GM18498 (cell line): ENCODE data around the gene TNFSF8.

ENCODE experiments used
- ATAC-seq: cut with Tn5 transposase; IDR thresholded peaks from one replicate; pipeline ENCODE4 v1.9.1; 2021; ENCODE audit warnings: mild to moderate bottlenecking, moderate library complexity; ENCODE audit not compliant: unreplicated experiment

Gene TNFSF8, protein sequence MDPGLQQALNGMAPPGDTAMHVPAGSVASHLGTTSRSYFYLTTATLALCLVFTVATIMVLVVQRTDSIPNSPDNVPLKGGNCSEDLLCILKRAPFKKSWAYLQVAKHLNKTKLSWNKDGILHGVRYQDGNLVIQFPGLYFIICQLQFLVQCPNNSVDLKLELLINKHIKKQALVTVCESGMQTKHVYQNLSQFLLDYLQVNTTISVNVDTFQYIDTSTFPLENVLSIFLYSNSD

DNA sequence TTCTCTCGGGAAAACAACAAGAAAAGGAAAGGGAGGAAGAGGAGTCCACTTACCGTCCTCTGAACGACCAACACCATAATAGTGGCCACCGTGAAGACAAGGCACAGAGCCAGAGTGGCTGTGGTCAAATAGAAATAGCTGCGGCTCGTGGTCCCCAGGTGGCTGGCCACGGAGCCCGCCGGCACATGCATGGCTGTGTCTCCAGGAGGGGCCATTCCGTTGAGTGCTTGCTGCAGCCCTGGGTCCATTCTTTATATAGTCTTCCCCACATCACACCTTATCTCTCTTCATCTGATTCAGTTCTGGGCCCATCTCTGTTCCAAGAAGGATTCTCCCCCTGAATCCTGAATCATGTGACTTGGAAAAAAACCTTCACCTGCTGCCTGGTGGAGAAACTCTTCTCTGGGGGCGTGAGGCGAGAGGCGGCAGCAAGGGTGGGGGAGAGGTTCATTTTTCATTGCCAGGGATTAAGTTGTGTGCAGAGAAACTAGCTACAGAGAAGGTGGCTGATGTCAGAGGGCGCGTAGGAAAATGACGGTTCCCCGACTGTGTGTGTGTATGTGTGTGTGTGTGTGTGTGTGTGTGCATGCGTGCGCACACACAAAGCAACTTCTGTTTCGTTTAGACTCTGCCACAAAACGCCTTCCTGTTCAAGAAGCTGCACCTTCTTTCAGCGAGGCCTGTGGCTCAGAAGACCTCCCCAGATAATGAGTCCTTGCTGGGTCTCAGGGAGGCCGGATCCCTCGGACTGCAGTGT is at the start of gene TNFSF8:
TSS of gene TNFSF8 (minus strand) at position 536 of the 757 bp plus-strand sequence. CDS start at position 248, 288 bp downstream.
- peak; percentile 75 for ATAC-seq

GRCh38 chr9:114973216-114973615 is 42.8 kb upstream of the TNFSF8 start:
- ATAC-seq = no peak

DNA sequence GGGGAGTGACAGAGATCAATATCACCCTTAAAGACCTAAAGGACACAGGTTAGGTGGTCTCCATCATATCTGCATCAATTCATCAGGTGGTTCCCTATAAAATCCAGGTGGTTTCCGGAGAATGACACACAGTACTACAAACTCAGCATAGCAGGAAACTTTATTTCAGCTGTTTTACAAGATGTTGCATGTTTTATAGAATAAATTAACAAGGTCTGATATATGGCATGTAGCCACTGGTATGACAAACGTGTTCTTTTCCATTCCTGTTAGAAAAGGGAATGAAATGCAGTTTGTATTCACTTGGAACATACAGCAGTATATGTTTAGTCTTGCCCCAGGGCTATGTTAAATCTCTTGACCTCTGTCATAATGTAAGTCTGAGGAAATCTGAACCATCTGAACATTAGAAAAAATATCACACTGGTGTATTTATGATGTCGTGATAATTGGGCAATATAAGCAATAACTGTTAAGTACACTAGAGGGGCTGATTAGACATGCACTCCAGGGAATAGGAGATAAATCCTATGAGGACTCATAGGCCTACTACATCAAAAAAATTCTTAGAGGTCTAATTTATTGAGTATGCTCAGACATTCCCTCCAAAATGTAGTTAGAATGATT is 42.2 kb upstream of the TNFSF8 start:
- ATAC-seq = no peak

- ATAC-seq = no peak
Measured at GRCh38 chr9:114969269-114969668, 38.9 kb upstream of the TNFSF8 start.

DNA sequence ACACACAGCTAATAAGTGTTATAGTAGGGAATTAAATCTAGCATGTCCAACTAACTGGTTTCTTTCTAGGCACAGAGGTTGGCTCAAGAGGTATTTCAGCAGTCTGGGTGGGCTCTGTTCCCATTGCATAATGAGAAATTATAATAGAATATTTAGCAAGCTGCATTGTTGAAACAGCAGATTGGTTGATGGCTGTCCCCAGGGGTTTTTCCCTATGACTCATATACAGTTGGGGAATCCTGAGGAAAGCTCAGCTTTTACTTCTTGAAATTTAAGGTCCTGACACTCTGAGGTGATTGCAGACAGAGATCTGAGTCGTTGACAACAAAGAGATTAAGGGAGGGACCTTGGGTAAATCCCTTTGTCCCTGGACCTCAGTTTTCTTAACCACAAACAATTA is 38.3 kb upstream of the TNFSF8 start:
- no peak for ATAC-seq

- ATAC-seq = no peak
Measured at GRCh38 chr9:114965564-114965963, 35.2 kb upstream of the TNFSF8 start.

DNA sequence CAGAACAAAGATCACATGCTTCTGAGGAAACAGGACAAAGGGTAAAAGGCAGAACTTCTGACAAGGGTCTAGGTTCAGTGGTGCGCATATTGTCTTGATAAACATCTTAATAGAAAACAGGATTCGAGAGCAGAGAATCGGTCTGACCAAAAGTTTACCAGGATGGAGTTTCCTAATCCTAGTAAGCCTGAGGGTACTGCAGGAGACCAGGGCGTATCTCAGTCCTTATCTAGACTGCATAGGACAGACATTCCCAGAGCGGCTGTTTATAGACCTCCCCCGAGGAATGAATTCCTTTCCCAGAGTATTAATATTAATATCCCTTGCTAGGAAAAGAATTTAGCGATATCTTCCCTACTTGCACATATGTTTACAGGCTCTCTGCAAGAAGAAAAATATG is 32.4 kb upstream of the TNFSF8 start:
- no peak for ATAC-seq

GRCh38 chr9:114960276-114960675 is 29.9 kb upstream of the TNFSF8 start:
- ATAC-seq = no peak

DNA sequence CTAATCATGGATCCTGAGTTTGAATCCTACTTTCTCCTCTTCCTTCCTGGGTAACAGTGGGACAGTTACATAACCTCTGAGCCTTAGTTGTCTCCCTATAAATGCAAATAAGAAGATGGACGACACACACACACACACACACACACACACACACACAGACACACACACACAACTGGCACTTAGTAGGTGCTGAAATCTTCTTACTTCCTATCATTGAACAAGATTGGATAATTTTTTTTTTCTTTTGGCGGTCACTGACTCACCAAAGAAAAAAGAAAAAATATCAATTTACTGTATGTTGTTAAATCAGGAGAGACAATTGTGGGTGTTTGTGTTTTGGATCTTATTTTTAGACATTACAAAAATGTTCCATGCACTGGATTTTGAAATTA is 28.4 kb upstream of the TNFSF8 start:
- no peak for ATAC-seq

GRCh38 chr9:114958021-114958843 is 27.8 kb upstream of the TNFSF8 start:
- ATAC-seq = no peak

DNA sequence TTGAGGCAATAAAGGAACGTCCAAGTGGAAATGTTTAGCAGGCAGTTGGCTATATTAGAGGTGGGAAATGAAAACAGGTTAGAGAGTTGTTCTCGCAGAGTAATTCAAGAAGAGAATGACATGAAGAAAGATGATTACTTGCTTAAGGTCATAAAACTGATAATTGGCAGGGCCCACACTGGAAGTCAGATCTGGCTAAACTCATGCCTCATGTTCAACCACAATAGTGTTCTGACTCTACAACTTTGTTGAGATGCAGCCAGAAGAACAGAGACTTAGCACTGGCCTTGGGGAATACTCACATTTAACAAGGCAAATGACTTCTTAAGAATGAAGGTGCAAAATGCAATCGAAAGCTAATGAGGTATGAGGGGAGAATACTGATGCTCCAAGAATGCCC is 27.2 kb upstream of the TNFSF8 start:
- no peak for ATAC-seq

DNA sequence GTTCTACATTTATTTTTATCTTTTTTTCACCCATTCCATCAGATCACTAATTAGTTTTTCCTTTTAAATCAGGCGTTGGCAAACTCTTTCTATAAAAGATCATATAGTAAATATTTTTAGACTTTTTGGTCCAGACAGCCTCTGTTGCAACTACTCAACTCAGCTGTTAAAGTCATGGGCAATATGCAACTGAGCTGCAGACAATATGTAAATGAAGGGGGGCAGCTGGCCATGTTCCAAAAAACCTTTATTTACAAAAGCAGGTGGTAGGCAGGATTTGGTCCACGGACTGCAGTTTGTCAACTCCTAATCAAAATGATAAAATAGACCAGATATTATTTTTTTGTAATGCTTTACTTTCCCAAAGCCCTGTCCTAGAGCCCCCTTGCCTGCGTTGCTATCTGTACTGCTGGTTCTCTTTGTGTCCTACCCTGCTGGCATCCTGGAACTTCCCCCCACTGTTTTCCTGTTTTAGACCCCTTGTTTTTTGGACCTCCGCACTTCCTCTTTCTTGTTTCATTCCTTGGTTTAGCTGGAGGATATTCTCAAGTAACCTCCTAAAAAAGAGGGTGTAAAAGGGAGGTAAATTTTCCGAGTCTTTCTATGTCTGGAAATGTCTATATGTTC is 24.7 kb upstream of the TNFSF8 start:
- no peak for ATAC-seq

DNA sequence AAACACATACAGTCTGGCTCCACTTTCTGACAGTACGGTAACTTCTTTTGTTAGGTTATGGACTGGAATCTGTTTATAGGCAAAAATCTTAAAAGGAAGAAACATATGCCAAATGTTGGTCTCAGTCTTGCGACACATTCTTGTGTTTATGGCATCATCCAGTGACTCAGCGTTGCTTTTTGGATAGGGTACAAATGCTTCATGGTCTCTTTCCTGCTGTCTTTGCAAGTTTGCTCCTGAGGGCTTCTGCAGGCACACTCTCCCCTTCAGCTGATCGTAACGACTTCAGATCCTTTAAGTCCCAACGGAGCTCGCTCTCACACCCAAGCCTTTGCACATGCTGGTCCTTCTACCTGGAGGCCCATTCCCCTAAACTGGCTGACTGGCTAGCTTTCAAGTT is 23.6 kb upstream of the TNFSF8 start:
- no peak for ATAC-seq

DNA sequence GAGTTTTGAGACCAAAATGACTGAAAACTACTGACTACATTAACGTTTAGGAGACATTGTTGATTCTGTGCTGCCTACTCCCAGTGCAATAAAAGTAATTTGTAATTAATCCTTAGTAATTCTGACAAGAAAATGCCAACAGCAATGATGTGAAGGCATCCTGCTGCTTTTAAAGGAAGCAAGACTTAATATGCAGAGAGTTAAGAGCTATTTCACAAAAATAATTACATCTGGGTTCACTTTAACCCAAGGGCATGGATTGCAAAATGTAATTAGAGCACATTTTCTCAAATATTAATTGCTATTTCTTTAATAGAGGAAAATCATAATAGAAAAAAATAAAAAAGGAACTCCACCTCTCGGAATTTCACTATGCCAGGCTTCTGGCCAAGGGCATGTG is 22.7 kb upstream of the TNFSF8 start:
- ATAC-seq = no peak

DNA sequence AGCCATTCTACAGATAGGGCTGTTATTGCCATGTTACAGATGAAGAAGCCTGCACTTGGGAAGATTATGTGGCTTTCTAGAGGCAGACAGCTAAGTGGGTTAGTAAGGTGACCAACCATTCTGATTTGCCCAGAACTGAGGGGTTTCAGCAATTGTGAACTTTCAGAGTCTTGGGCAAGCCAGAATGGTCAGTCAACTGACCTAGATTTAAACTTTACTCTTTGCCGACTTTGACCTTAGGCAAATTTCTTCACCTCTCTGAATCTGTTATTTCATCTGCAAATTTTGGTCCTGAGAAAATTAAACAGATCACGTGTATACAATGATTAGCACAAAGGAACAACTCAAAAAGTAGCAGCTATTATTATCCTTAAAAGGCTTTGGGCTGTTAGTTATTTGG is 20.4 kb upstream of the TNFSF8 start:
- no peak for ATAC-seq

- ATAC-seq = no peak
Measured at GRCh38 chr9:114947058-114947457, 16.7 kb upstream of the TNFSF8 start.

DNA sequence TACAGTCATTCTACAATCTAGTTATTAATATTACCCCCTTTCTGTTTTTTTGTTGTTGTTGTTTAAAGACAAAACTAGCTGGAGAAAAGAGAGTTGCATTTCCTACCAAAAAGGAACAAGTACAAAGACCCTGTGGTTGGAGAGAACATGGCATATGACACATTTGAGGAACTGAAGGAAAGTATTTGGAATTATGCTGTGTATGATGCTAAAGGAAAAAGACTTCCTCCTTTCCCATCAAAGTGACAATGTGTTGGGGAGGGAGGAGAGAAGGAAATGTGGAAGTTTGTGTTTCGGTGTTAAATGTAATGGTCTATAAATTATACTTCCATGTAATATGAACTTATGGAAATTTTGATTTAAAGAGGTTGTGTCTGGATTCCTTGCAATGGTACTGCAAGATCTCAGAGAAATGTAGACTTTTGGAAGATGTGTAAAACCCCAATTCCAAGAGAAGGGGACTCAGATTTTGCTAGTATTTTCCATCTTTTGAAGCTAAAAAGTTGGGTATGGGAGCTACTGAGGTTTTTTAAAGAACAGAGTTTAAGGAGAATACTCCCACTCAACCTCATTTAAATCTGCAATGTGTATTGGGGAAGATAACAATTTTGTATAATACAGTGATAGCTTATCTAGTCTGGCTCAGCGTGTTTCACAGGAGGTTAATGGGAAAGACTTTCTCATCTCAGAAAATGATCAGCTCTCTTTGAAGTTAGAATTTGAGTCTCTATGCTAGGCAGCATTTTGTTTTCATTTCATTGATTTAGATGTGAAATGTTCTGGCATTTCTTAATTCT is 15.4 kb upstream of the TNFSF8 start:
- no peak for ATAC-seq

DNA sequence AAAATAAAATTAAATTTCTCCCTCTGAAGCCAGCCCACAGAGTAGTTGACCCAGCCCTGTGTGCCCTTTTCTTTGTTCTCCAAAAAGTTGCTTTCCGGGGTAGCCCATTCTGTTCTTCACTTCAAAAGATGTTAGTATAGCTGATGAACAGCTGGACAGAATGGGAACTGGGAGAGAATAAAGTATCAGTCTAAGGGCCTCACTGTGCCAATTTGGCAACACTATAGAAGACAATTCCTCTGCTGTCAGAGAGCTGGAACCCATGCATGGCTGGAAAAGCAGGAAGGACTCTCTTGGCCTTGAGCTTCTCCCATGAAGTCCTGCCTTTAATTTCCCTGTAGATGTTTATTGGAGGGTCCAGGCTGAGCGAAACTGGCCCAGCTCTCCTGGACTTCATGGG is 11.0 kb upstream of the TNFSF8 start:
- no peak for ATAC-seq

GRCh38 chr9:114938687-114939575 is 8.5 kb upstream of the TNFSF8 start:
- no peak for ATAC-seq
